A549 (cell line): ENCODE measurements around the gene PIGL.

ENCODE experiments used
- BHLHE40 ChIP-seq: IDR thresholded peaks from 2 replicates; pipeline ENCODE4 v1.6.1; 2012; ENCODE audit warnings: low read depth, low read length, inconsistent platforms
- EP300 ChIP-seq, 2 experiments: fragments of >200 bp; sonication (Bioruptor Twin); formaldehyde crosslinking; IDR thresholded peaks; 2 replicates in 1 of 2; 3 replicates in 1 of 2; pipeline ENCODE4 v1.6.1; 2016 to 2017
- HOXA7 ChIP-seq: fragments of 250-450 bp; sonication (Bioruptor Pico); IDR thresholded peaks from 2 replicates; pipeline ENCODE4 v1.5.0; 2020; ENCODE audit warnings: mild to moderate bottlenecking, moderate library complexity
- JUN ChIP-seq, 2 experiments: fragments of >200 bp; sonication (Bioruptor Twin); formaldehyde crosslinking; IDR thresholded peaks; 2 replicates in 1 of 2; 3 replicates in 1 of 2; pipeline ENCODE4 v1.6.1; 2016 to 2017
- JUNB ChIP-seq: fragments of >200 bp; sonication (Bioruptor Twin); formaldehyde crosslinking; IDR thresholded peaks from 2 replicates; pipeline ENCODE4 v1.6.1; 2016
- PHF8 ChIP-seq: fragments of 200-600 bp; sonication (generic); IDR thresholded peaks from 2 replicates; pipeline ENCODE4 v1.6.1; 2016; ENCODE audit warnings: low read depth, mild to moderate bottlenecking, antibody characterized with exemption, moderate library complexity, borderline replicate concordance
- POLR2A ChIP-seq: IDR thresholded peaks from 2 replicates; pipeline ENCODE4 v1.6.1; 2012; ENCODE audit warnings: mild to moderate bottlenecking, low read length
- RCOR1 ChIP-seq: fragments of 150-350 bp; IDR thresholded peaks from 2 replicates; pipeline ENCODE4 v1.6.1; 2014; ENCODE audit warnings: antibody characterized with exemption, low read length, low read depth
- RFX5 ChIP-seq: fragments of 450-650 bp; IDR thresholded peaks from 2 replicates; pipeline ENCODE4 v1.7.1; 2014; ENCODE audit warnings: antibody characterized with exemption, mild to moderate bottlenecking, moderate library complexity
- TF ChIP-seq, protein P1 (sequence below): fragments of >200 bp; sonication (Bioruptor Twin); formaldehyde crosslinking; IDR thresholded peaks from 3 replicates; pipeline ENCODE4 v1.5.1; 2016
- TF ChIP-seq, protein P2 (sequence below): fragments of 450-650 bp; IDR thresholded peaks from 2 replicates; pipeline ENCODE4 v1.6.1; 2014; ENCODE audit warnings: antibody characterized with exemption

DNA sequence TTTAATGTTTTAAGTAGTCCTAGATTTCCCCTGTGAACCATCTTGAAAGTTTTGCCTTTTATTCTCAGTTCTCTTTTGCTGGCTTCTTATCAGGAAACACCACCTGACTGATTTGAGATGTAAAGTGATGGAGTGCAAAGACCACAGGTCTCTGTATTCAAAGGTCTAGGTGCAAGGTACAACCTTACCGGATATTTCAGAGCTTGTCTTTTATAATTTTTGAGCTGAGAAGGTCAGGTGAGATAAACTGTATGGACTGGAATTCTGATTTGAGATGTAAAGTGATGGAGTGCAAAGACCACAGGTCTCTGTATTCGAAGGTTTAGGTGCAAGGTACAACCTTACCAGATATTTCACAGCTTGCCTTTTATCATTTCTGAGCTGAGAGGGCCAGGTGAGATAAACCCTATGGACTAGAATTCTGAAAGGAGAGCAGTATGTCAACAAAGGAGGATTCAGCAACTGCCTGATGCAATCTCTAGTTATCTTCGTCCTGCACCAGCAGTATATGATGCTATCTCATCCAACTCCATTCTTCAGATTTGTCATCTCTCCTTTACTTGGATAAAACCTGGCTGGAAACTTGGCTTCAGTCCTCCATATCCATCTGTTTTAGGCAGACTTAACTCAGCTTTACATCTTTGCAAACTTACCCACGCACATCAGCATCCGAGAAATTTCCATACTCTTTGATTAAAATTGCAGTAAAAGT is 72.0 kb downstream of the PIGL start:
- TF ChIP-seq EP300 (IDR thresholded peaks at IDR 0.05) = no peak; a peak in 1 of 5 replicates
- TF ChIP-seq, protein P1, sequence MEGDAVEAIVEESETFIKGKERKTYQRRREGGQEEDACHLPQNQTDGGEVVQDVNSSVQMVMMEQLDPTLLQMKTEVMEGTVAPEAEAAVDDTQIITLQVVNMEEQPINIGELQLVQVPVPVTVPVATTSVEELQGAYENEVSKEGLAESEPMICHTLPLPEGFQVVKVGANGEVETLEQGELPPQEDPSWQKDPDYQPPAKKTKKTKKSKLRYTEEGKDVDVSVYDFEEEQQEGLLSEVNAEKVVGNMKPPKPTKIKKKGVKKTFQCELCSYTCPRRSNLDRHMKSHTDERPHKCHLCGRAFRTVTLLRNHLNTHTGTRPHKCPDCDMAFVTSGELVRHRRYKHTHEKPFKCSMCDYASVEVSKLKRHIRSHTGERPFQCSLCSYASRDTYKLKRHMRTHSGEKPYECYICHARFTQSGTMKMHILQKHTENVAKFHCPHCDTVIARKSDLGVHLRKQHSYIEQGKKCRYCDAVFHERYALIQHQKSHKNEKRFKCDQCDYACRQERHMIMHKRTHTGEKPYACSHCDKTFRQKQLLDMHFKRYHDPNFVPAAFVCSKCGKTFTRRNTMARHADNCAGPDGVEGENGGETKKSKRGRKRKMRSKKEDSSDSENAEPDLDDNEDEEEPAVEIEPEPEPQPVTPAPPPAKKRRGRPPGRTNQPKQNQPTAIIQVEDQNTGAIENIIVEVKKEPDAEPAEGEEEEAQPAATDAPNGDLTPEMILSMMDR = no peak
- TF ChIP-seq, protein P2, sequence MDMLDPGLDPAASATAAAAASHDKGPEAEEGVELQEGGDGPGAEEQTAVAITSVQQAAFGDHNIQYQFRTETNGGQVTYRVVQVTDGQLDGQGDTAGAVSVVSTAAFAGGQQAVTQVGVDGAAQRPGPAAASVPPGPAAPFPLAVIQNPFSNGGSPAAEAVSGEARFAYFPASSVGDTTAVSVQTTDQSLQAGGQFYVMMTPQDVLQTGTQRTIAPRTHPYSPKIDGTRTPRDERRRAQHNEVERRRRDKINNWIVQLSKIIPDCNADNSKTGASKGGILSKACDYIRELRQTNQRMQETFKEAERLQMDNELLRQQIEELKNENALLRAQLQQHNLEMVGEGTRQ = no peak
- TF ChIP-seq RCOR1 = no peak
- TF ChIP-seq PHF8 = no peak
- peak in 1 of 2 experiments; percentile 34; a peak in 1 of 5 replicates for TF ChIP-seq JUN (IDR thresholded peaks at IDR 0.05)
- no peak for TF ChIP-seq HOXA7
- no peak for TF ChIP-seq JUNB
- no peak for TF ChIP-seq POLR2A
- no peak for TF ChIP-seq RFX5
- TF ChIP-seq BHLHE40 = no peak
